WERI-Rb-1 (cell line): ENCODE results near the gene ZNF277.

Source experiments
- DNase-seq: peaks from one replicate; pipeline ENCODE4 v3.0.0-alpha.2; 2020
- H3K27ac ChIP-seq: fragments of 250-450 bp; sonication (Bioruptor Pico); 2 replicates; pipeline ENCODE4 v1.5.1; 2020; ENCODE audit warnings: mild to moderate bottlenecking, moderate library complexity
- H3K27me3 ChIP-seq: fragments of 250-450 bp; sonication (Bioruptor Pico); 2 replicates; pipeline ENCODE4 v1.5.1; 2021; ENCODE audit warnings: mild to moderate bottlenecking, low read depth, moderate library complexity; ENCODE audit not compliant: insufficient read depth, severe bottlenecking
- H3K36me3 ChIP-seq: fragments of 250-450 bp; sonication (Bioruptor Pico); 2 replicates; pipeline ENCODE4 v1.5.1; 2020; ENCODE audit warnings: mild to moderate bottlenecking, moderate library complexity
- H3K4me3 ChIP-seq: 2 replicates; pipeline ENCODE4 v1.5.1; 2011; ENCODE audit warnings: low read depth, mild to moderate bottlenecking, control low read depth, low read length
- H3K9me3 ChIP-seq: fragments of 250-450 bp; sonication (Bioruptor Pico); 2 replicates; pipeline ENCODE4 v1.5.1; 2021; ENCODE audit warnings: mild to moderate bottlenecking, moderate library complexity; ENCODE audit not compliant: severe bottlenecking
- CTCF ChIP-seq: IDR thresholded peaks from 2 replicates; pipeline ENCODE4 v1.5.1; 2011; ENCODE audit warnings: low read depth, mild to moderate bottlenecking, control low read depth, inconsistent platforms, low read length

The ZNF277 gene

GRCh38 chr7:112266141-112266540 is 59.6 kb downstream of the ZNF277 start:
- Histone ChIP-seq H3K36me3 (no peaks in the 10 kb centered on the region), H3K9me3 (no peaks in the 10 kb centered on the region), H3K27ac (no peak overlapping the region), H3K4me3 (no peak overlapping the region), H3K27me3 (no peaks in the 10 kb centered on the region)
- DNase-seq, result no peak
- no peak for TF ChIP-seq CTCF

GRCh38 chr7:112266595-112267270 is 60.2 kb downstream of the ZNF277 start:
- Histone ChIP-seq H3K9me3 (no peaks in the 10 kb centered on the region), H3K27ac (no peak overlapping the region), H3K4me3 (no peak overlapping the region), H3K27me3 (no peaks in the 10 kb centered on the region), H3K36me3 (no peaks in the 10 kb centered on the region)
- no peak for TF ChIP-seq CTCF
- DNase-seq, result no peak

GRCh38 chr7:112267944-112268691 is 61.6 kb downstream of the ZNF277 start:
- Histone ChIP-seq H3K9me3 (no peaks in the 10 kb centered on the region), H3K27ac (no peak overlapping the region), H3K27me3 (no peaks in the 10 kb centered on the region), H3K36me3 (no peaks in the 10 kb centered on the region), H3K4me3 (no peak overlapping the region)
- TF ChIP-seq CTCF, result no peak
- no peak for DNase-seq

- no peaks in the 10 kb centered on the region for H3K36me3 ChIP-seq
- no peaks in the 10 kb centered on the region for H3K27me3 ChIP-seq
- H3K9me3 ChIP-seq, result no peaks in the 10 kb centered on the region
- no peak for DNase-seq
- no peak overlapping the region for H3K4me3 ChIP-seq
- no peak for TF ChIP-seq CTCF
- H3K27ac ChIP-seq, result no peak overlapping the region
Observed at GRCh38 chr7:112271162-112271561, 64.7 kb downstream of the ZNF277 start.

GRCh38 chr7:112272921-112273561 is 66.5 kb downstream of the ZNF277 start:
- TF ChIP-seq CTCF, result no peak
- Histone ChIP-seq H3K27ac (no peak overlapping the region), H3K36me3 (no peaks in the 10 kb centered on the region), H3K9me3 (no peaks in the 10 kb centered on the region), H3K27me3 (no peaks in the 10 kb centered on the region), H3K4me3 (no peak overlapping the region)
- DNase-seq, result no peak
